ENCODE measurements around the gene WDR18. TPM values are rescaled to one million over a fixed set of nuclear protein-coding genes. Genes with fewer than 3 reads are reported as not detected.

The WDR18 gene
- total and polyA plus RNA-seq, 4 donors: 24.3 to 45.3 (median 37.7) TPM

DNA sequence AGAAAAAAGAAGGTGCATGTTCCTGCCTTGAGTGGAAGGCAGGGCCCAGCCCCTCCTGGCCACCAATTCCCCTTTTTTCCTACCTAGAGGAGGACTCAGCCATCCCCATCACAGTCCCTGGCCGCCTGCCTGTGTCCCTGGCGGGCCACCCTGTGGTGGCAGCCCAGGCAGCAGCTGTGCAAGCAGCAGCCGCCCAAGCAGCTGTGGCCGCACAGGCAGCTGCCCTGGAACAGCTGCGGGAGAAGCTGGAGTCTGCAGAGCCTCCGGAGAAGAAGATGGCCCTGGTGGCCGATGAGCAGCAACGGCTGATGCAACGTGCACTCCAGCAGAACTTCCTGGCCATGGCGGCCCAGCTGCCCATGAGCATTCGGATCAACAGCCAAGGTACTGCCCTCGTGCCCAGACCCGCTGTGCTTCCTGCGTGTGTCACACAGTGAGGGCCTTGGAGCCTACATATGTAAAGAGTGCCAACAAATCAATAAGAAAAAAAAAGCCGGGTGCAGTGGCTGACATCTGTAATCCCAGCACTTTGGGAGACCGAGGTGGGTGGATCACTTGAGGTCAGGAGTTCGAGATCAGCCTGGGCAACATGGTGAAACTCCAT lies 17.6 kb upstream of the WDR18 start (continued):
- no peak for TF ChIP-seq FOXA2 (IDR thresholded peaks at IDR 0.05)
- no peak for TF ChIP-seq JUND (IDR thresholded peaks at IDR 0.05)

GRCh38 chr19:970695-971094 lies 13.4 kb upstream of the WDR18 start:
- Histone ChIP-seq H3K9ac (ENCODE audit: low read depth in 1 of 2, low read length in 2 of 2) (no peak overlapping the region), H3K4me1 (ENCODE audit: control insufficient read depth in 4 of 4, insufficient read depth in 4 of 4, low read length in 3 of 4) (no peaks in the 10 kb centered on the region), H3K4me3 (ENCODE audit: low read depth in 1 of 3, low read length in 3 of 3) (no peak overlapping the region), H3K36me3 (ENCODE audit: control insufficient read depth in 4 of 4, insufficient read depth in 3 of 4, low read depth in 1 of 4, low read length in 3 of 4) (peaks cover 7 to 23% (median 9%) of the 10 kb centered on the region in 4 donors), H3K27me3 (ENCODE audit: control insufficient read depth in 4 of 4, insufficient read depth in 4 of 4, low read length in 3 of 4) (no peaks in the 10 kb centered on the region), H3K9me3 (ENCODE audit: control insufficient read depth in 4 of 4, low read length in 3 of 4) (peaks cover 2 to 5% (median 4%) of the 10 kb centered on the region in 4 donors), H3K27ac (ENCODE audit: low read depth in 1 of 2, low read length in 2 of 2) (no peak overlapping the region)
- no peak for DNase-seq (ENCODE audit: low spot score)
- WGBS: 97% methylated on average over 14 of the region's 14 CpGs
- TF ChIP-seq, protein P1, sequence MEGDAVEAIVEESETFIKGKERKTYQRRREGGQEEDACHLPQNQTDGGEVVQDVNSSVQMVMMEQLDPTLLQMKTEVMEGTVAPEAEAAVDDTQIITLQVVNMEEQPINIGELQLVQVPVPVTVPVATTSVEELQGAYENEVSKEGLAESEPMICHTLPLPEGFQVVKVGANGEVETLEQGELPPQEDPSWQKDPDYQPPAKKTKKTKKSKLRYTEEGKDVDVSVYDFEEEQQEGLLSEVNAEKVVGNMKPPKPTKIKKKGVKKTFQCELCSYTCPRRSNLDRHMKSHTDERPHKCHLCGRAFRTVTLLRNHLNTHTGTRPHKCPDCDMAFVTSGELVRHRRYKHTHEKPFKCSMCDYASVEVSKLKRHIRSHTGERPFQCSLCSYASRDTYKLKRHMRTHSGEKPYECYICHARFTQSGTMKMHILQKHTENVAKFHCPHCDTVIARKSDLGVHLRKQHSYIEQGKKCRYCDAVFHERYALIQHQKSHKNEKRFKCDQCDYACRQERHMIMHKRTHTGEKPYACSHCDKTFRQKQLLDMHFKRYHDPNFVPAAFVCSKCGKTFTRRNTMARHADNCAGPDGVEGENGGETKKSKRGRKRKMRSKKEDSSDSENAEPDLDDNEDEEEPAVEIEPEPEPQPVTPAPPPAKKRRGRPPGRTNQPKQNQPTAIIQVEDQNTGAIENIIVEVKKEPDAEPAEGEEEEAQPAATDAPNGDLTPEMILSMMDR (IDR thresholded peaks at IDR 0.05; ENCODE audit: low read depth, low read length, missing input control): peak; percentile 29
- TF ChIP-seq FOXA1 (IDR thresholded peaks at IDR 0.05): no peak

- H3K9me3 ChIP-seq (ENCODE audit: control insufficient read depth in 4 of 4, low read length in 3 of 4): peaks cover 2 to 5% (median 4%) of the 10 kb centered on the region in 4 donors
- no peaks in the 10 kb centered on the region for H3K4me1 ChIP-seq (ENCODE audit: control insufficient read depth in 4 of 4, insufficient read depth in 4 of 4, low read length in 3 of 4)
- 94% methylated on average over 24 of the region's 24 CpGs for WGBS
- no peak overlapping the region for H3K9ac ChIP-seq (ENCODE audit: low read depth in 1 of 2, low read length in 2 of 2)
- H3K36me3 ChIP-seq (ENCODE audit: control insufficient read depth in 4 of 4, insufficient read depth in 3 of 4, low read depth in 1 of 4, low read length in 3 of 4): peaks cover 7 to 18% (median 8%) of the 10 kb centered on the region in 4 donors
- H3K27ac ChIP-seq (ENCODE audit: low read depth in 1 of 2, low read length in 2 of 2): no peak overlapping the region
- DNase-seq (ENCODE audit: low spot score): no peak
- no peaks in the 10 kb centered on the region for H3K27me3 ChIP-seq (ENCODE audit: control insufficient read depth in 4 of 4, insufficient read depth in 4 of 4, low read length in 3 of 4)
- TF ChIP-seq FOXA2 (IDR thresholded peaks at IDR 0.05): no peak
- no peak overlapping the region for H3K4me3 ChIP-seq (ENCODE audit: low read depth in 1 of 3, low read length in 3 of 3)
These were observed 12.3 kb upstream of the WDR18 start for GRCh38 chr19:971795-972194.

GRCh38 chr19:972281-972680 lies 11.9 kb upstream of the WDR18 start:
- Histone ChIP-seq H3K27ac (ENCODE audit: low read depth in 1 of 2, low read length in 2 of 2) (no peak overlapping the region), H3K4me1 (ENCODE audit: control insufficient read depth in 4 of 4, insufficient read depth in 4 of 4, low read length in 3 of 4) (no peaks in the 10 kb centered on the region), H3K9me3 (ENCODE audit: control insufficient read depth in 4 of 4, low read length in 3 of 4) (peaks cover 2 to 5% (median 4%) of the 10 kb centered on the region in 4 donors), H3K9ac (ENCODE audit: low read depth in 1 of 2, low read length in 2 of 2) (no peak overlapping the region), H3K27me3 (ENCODE audit: control insufficient read depth in 4 of 4, insufficient read depth in 4 of 4, low read length in 3 of 4) (no peaks in the 10 kb centered on the region), H3K4me3 (ENCODE audit: low read depth in 1 of 3, low read length in 3 of 3) (no peak overlapping the region), H3K36me3 (ENCODE audit: control insufficient read depth in 4 of 4, insufficient read depth in 3 of 4, low read depth in 1 of 4, low read length in 3 of 4) (peaks cover 6 to 17% (median 8%) of the 10 kb centered on the region in 4 donors)
- 99% methylated on average over 6 of the region's 6 CpGs for WGBS
- no peak for DNase-seq (ENCODE audit: low spot score)
- TF ChIP-seq GABPA (IDR thresholded peaks at IDR 0.05 in 1 of 2, conservative IDR thresholded peaks at IDR 0.05 in 1 of 2) (no peak), YY1 (IDR thresholded peaks at IDR 0.05) (no peak), FOXA2 (IDR thresholded peaks at IDR 0.05) (no peak), RAD21 (IDR thresholded peaks at IDR 0.05) (no peak)
- TF ChIP-seq, protein P2, sequence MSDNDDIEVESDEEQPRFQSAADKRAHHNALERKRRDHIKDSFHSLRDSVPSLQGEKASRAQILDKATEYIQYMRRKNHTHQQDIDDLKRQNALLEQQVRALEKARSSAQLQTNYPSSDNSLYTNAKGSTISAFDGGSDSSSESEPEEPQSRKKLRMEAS (IDR thresholded peaks at IDR 0.05): no peak
